HUDEP-2 (cell line): ENCODE measurements around the gene RNF214.

ENCODE experiments used
- DNase-seq, 76 experiments: peaks; one replicate each; lab custom pipeline; 2025; ENCODE audit not compliant: unreplicated experiment in 76 of 76; lab: John Stamatoyannopoulos, UW

Gene RNF214

DNA sequence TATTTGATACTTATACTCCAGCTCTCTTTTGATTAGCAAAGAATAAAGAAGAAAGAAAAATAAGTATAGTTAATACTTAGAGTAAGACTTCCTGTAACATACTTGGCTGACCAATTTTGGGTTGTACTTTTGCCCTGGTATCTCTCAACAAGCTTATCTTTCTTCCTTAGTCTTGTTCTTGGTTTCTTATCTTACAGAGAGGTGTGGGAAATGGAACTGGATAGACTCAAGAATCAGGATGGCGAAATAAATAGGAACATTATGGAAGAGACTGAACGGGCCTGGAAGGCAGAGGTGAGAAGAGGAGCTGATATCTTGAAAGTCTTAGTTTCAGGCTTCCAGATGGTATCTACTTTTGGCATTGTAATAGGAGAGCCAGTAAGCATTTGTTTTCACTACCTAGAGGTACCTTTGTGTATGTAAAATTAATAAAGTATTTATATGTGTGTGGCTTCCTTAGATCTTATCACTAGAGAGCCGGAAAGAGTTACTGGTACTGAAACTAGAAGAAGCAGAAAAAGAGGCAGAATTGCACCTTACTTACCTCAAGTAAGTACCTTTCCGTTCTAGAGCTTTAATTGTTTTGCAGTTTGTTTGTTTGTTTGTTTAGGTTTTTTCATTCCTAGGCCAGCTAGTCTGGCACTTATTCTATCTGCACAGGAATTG, 47.4 kb downstream of the RNF214 start:
- no peak for DNase-seq

- DNase-seq: no peak
These were observed 48.7 kb downstream of the RNF214 start for GRCh38 chr11:117281159-117281558.

DNA sequence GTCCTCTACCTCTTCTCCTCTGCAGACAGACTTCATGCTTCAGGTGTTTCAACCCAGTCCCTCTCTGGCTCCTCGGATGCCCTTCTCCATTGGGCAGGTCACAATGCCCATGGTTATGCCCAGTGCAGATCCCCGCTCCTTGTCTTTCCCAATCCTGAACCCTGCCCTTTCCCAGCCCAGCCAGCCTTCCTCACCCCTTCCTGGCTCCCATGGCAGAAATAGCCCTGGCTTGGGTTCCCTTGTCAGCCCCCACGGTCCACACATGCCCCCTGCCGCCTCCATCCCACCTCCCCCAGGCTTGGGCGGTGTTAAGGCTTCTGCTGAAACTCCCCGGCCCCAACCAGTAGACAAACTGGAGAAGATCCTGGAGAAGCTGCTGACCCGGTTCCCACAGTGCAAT, 49.4 kb downstream of the RNF214 start:
- no peak for DNase-seq

GRCh38 chr11:117282956-117283355, 50.5 kb downstream of the RNF214 start:
- DNase-seq: no peak

DNA sequence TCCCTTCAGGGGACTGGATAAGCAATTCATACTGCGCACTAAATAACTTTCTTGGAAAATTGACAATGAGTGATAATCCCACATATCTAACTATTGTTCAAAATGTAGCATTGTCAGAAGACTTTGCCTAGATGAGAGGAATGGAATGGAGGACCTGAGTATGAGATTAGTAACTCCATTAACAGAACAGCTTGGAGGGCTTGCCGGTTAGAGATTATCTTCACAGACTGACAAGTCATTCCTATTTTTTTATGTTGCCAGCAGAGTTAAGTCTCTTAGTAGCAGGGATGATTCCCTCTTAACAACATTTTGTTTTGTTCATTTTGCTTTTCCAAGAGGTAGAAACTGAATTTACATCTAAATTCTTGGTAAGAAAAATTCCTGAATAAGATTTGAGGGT, 51.6 kb downstream of the RNF214 start:
- DNase-seq: no peak

DNA sequence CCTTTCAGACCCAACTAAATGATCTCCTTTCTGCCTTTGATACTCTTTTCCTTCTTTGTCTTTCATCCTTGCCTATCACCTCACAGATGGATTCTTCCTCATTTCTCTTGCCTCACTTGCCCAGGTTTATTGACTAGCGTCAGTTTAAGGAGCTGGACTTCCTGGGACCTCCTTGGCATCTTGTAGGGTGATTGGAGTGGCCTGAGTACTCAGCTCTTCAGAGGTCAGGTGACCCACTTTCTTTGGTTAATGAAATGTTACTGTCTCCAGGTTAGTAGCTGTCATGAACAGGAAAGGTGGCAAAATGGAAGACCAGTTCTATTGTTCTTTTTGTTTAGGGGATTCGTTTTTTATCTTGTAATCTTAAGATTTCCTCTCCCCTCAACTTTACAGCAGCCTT, 54.1 kb downstream of the RNF214 start:
- DNase-seq: no peak

DNA sequence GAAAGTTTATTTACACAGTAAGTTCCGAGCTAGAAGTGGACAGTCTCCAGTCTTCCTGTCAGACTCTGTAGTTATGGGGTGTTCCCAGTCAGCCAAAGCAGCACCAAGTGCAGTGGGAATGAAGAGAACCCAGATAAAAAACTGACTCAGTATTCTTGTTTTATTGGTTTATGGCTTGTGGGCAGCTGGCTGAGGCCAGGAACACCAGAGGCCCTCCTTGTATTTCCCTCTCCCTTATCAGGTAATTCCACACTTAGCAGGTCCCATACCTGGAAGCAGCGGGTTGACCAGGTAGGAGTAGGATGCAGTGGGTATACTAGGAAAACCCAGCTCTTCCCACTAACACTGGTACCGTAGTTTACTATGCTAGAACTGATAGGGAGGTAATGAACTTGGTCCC, 55.2 kb downstream of the RNF214 start:
- no peak for DNase-seq

GRCh38 chr11:117289795-117290194, 57.3 kb downstream of the RNF214 start:
- no peak for DNase-seq

DNA sequence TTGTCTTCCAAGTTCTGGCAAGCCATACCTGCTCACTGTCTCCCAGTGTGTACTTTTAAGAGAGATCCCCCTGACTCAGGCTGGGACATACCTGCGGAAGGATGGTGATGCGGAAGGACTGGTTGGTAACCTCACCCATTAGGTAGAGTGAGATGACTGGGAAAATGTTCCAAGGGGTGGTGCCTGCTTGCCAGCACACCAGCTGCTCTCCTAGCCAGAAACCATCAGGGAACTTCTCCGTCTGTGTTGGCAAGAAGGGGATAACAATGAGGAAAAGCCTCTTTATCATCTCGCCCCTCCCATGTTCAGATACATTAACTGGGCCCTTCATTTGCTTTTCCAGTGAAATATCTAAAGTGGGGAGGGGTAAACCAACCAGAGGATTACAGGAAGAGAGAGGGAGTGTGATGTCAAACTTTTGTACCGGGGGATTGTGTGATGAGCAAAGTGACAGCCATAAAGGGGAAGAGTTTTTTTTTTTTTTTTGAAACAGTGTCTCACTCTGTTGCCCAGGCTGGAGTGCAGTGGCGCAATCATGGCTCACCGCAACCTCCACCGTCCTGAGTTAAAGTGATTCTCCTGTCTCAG, 58.4 kb downstream of the RNF214 start, which contains the start of gene BACE1-AS:
TSS of gene BACE1-AS (plus strand) at position 538 of the 588 bp plus-strand sequence.
- no peak for DNase-seq

GRCh38 chr11:117292616-117293015, 60.1 kb downstream of the RNF214 start:
- DNase-seq: no peak

DNA sequence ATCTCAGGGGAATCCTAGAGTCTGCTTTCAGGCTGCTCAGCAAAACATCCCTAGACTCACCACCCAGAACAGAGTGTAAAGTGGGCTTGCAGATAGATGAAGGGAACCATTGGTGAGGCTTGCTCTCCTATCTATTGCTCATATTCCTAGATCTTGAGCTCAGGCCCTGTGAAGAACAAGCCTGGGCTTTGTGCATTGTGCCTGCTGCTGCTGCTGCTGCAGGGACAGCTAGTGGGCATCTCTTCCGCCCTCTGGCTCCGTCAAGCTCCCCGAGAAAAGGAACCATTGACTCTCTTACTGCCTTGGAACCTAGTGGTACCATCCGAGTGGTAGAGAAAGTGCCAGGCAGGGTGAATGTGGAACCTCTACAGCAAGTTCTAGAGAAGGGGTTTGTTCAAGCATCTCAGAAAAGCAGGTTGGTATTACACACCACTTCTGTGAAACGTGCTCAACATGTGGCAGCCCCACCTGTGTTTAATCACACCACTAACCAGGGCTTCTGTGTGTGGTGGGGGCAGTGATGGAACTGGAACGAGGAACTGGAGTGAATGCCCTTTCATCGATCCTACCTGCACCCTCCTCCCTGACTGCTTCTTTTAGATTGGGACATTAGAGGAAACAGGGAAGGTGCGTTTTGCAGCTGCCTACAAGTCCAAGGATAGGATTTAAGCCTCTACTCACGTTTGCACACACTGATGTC, 63.1 kb downstream of the RNF214 start:
- no peak for DNase-seq

GRCh38 chr11:117296881-117297280, 64.4 kb downstream of the RNF214 start:
- DNase-seq: no peak

DNA sequence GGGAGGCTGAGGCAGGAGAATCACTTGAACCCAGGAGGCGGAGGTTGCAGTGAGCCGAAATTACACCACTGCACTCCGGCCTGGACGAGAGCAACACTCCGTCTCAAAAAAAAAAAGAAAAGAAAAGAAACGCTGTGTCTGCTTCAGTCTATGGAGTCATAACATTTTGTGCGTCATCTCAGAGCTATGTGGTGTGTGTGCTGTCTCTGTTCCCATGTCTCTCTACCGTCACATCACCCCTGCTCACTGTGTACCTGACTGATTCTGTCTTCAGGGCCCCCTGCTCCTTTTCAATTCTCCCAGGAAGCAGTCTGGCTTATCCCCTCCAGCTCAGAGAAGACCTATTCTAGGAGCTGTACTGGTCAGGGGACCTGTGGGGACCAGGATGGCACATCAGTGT, 65.7 kb downstream of the RNF214 start:
- DNase-seq: no peak

- no peak for DNase-seq
These were observed 67.1 kb downstream of the RNF214 start for GRCh38 chr11:117299351-117300282.

DNA sequence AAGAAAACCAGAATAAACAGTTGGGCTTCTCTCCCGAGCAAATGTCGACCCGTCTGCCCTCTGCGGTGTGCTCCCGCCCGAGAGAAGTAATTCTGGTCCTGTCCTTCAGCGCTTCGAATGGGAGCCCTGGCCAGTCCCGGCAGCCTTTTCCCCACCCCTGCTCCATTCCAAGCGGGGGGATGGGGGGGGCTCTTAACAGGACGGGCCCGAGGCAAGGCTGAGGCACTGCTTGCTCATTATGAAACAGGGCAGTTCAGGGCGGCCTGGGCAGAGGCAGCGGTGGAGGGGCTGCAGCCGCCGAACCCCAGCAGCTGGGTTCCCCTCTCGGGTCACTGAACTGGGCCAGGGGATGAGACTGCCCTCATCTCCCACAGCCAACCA, 67.8 kb downstream of the RNF214 start:
- DNase-seq: no peak

GRCh38 chr11:117300773-117301172, 68.3 kb downstream of the RNF214 start:
- no peak for DNase-seq

- DNase-seq: no peak
These were observed 69.8 kb downstream of the RNF214 start for GRCh38 chr11:117302228-117302627.

DNA sequence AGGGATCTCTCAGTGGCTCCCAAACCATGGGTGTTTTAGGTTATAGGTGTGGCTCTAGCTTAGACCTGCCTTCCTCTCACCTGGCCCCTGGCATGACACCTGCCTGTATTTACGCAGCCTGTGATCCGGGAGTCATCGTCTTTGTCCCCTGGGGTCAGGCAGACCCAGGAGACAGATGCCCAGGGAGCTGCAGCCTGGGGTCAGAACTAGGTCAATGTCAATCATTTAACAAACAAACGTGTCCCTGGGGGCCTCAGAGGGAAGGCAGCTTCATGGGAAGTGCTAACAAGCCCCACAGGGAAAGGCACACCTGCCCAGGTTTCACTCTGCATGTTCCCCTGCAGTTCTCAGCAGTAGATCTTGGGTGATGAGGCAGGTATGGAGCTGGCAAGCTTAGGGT, 70.6 kb downstream of the RNF214 start:
- DNase-seq: no peak

- no peak for DNase-seq
These were observed 71.3 kb downstream of the RNF214 start for GRCh38 chr11:117303646-117304315.

GRCh38 chr11:117305145-117305544, 72.7 kb downstream of the RNF214 start:
- DNase-seq: no peak
